H1 (cell line): ENCODE measurements around the gene ST3GAL3. TPM values are rescaled to one million over a fixed set of nuclear protein-coding genes. Genes with fewer than 3 reads are reported as not detected.

ENCODE experiments used
- CTCF ChIA-PET: fragments of 300-600 bp; sonication (Branson Sonifier 250); formaldehyde crosslinking; loops from one replicate; lab custom pipeline; 2021; ENCODE audit not compliant: partially characterized antibody; lab: Charles Lee
- POLR2A ChIA-PET: fragments of 300-600 bp; sonication (Branson Sonifier 250); formaldehyde crosslinking; loops from one replicate; lab custom pipeline; 2021; ENCODE audit warnings: inconsistent platforms; ENCODE audit not compliant: partially characterized antibody; lab: Charles Lee
- DNase-seq, 2 experiments: peaks; one replicate each; pipeline versions ENCODE4 v3.0.0 to v3.0.0-alpha.2; 2010 to 2022; ENCODE audit warnings: low spot score in 2 of 2, low read depth in 1 of 2, mixed read lengths in 1 of 2
- FAIRE-seq: peaks from 2 replicates; lab custom pipeline; 2011; peaks lifted over from hg19 to GRCh38; lab: Jason Lieb, UNC
- H2AFZ ChIP-seq: 2 replicates; pipeline ENCODE4 v1.8.1; 2012; ENCODE audit warnings: low read length, inconsistent platforms
- H2AK5ac ChIP-seq: 2 replicates; pipeline ENCODE4 v1.6.1; 2013; ENCODE audit warnings: low read depth, low read length
- H2BK120ac ChIP-seq: replicated peaks from 2 replicates; pipeline ENCODE3; 2013; ENCODE audit warnings: low read depth, low read length, inconsistent platforms
- H2BK12ac ChIP-seq: 2 replicates; pipeline ENCODE4 v1.6.1; 2013; ENCODE audit warnings: low read depth, low read length
- H2BK15ac ChIP-seq: 2 replicates; pipeline ENCODE4 v1.6.1; 2013; ENCODE audit warnings: low read length
- H2BK20ac ChIP-seq: 2 replicates; pipeline ENCODE4 v1.6.1; 2013; ENCODE audit warnings: low read length
- H2BK5ac ChIP-seq: 2 replicates; pipeline ENCODE4 v1.6.1; 2013; ENCODE audit warnings: low read depth, low read length
- H3K14ac ChIP-seq: 2 replicates; pipeline ENCODE4 v1.6.1; 2013; ENCODE audit warnings: inconsistent platforms; ENCODE audit not compliant: insufficient read length
- H3K18ac ChIP-seq: 2 replicates; pipeline ENCODE4 v1.6.1; 2013; ENCODE audit warnings: low read length; ENCODE audit errors: extremely low read depth
- H3K23ac ChIP-seq: 2 replicates; pipeline ENCODE4 v1.6.1; 2013; ENCODE audit warnings: inconsistent platforms; ENCODE audit not compliant: insufficient read length
- H3K23me2 ChIP-seq: 2 replicates; pipeline ENCODE4 v1.6.1; 2013; ENCODE audit warnings: low read depth, low read length
- H3K27ac ChIP-seq: 2 replicates; pipeline ENCODE4 v1.6.1; 2011; ENCODE audit warnings: low read depth, low read length, inconsistent platforms
- H3K27me3 ChIP-seq, 4 experiments: replicated peaks in 1 of 4; 1 replicate in 1 of 4; 2 replicates in 3 of 4; pipeline versions ENCODE4 v1.6.1 to v1.8.1; 2011 to 2013; ENCODE audit warnings: low read length in 3 of 4, mild to moderate bottlenecking in 3 of 4, inconsistent platforms in 2 of 4, mixed read lengths in 2 of 4, moderate library complexity in 1 of 4; ENCODE audit not compliant: control insufficient read depth in 3 of 4, insufficient read depth in 3 of 4; ENCODE audit errors: extremely low read depth in 1 of 4
- H3K36me3 ChIP-seq, 4 experiments: 2 replicates each; pipeline versions ENCODE4 v1.6.1 to v1.8.1; 2011 to 2013; ENCODE audit warnings: mild to moderate bottlenecking in 4 of 4, low read length in 3 of 4, moderate library complexity in 2 of 4, control low read depth in 1 of 4, inconsistent platforms in 1 of 4; ENCODE audit not compliant: insufficient read depth in 4 of 4, control insufficient read depth in 2 of 4
- H3K4ac ChIP-seq: replicated peaks from 2 replicates; pipeline ENCODE3; 2013; ENCODE audit warnings: low read length, low read depth, mixed read lengths, inconsistent platforms; ENCODE audit not compliant: insufficient read length
- H3K4me1 ChIP-seq, 4 experiments: replicated peaks in 1 of 4; 1 replicate in 1 of 4; 2 replicates in 3 of 4; pipeline versions ENCODE4 v1.6.1 to v1.8.1; 2011 to 2013; ENCODE audit warnings: low read length in 3 of 4, inconsistent platforms in 2 of 4, mixed read lengths in 1 of 4; ENCODE audit not compliant: insufficient read depth in 4 of 4, control insufficient read depth in 3 of 4
- H3K4me2 ChIP-seq, 2 experiments: 2 replicates each; pipeline versions ENCODE4 v1.6.1 to v1.8.1; 2011 to 2013; ENCODE audit warnings: low read depth in 2 of 2, low read length in 2 of 2, control low read depth in 1 of 2, inconsistent platforms in 1 of 2, mild to moderate bottlenecking in 1 of 2; ENCODE audit not compliant: insufficient read depth in 1 of 2
- H3K4me3 ChIP-seq, 4 experiments: fragments of 200-600, 300-600 bp in 1 of 4; sonication (generic), shearing (Covaris generic), sonication (Bioruptor Twin) in 1 of 4; 2 replicates each; pipeline versions ENCODE4 v1.5.1 to v1.8.1; 2011 to 2016; ENCODE audit warnings: low read length in 4 of 4, low read depth in 3 of 4, control low read depth in 2 of 4, inconsistent platforms in 2 of 4, mild to moderate bottlenecking in 2 of 4, mixed read lengths in 1 of 4, moderate library complexity in 1 of 4; ENCODE audit not compliant: insufficient read depth in 2 of 4; ENCODE audit errors: extremely low read depth in 1 of 4
- H3K56ac ChIP-seq: replicated peaks from 2 replicates; pipeline ENCODE3; 2013; ENCODE audit warnings: low read depth, mild to moderate bottlenecking, mixed read lengths, low read length, inconsistent platforms; ENCODE audit not compliant: insufficient read length
- H3K79me1 ChIP-seq: 2 replicates; pipeline ENCODE4 v1.6.1; 2013; ENCODE audit warnings: low read depth, low read length, control low read depth
- H3K79me2 ChIP-seq, 2 experiments: 2 replicates each; pipeline versions ENCODE4 v1.6.1 to v1.8.1; 2012 to 2013; ENCODE audit warnings: low read length in 2 of 2, mild to moderate bottlenecking in 2 of 2, inconsistent platforms in 1 of 2; ENCODE audit not compliant: insufficient read depth in 2 of 2, control insufficient read depth in 1 of 2
- H3K9ac ChIP-seq, 4 experiments: replicated peaks in 1 of 4; 1 replicate in 1 of 4; 2 replicates in 3 of 4; pipeline versions ENCODE4 v1.6.1 to v1.8.1; 2011 to 2013; ENCODE audit warnings: low read depth in 3 of 4, low read length in 3 of 4, control low read depth in 2 of 4, mild to moderate bottlenecking in 2 of 4, moderate library complexity in 2 of 4, inconsistent platforms in 1 of 4; ENCODE audit errors: extremely low read depth in 1 of 4
- H3K9me3 ChIP-seq, 2 experiments: 2 replicates each; pipeline versions ENCODE4 v1.6.1 to v1.8.1; 2012 to 2013; ENCODE audit warnings: mild to moderate bottlenecking in 2 of 2, moderate library complexity in 2 of 2, control low read depth in 1 of 2, inconsistent platforms in 1 of 2, low read depth in 1 of 2, low read length in 1 of 2, mixed read lengths in 1 of 2; ENCODE audit not compliant: insufficient read depth in 2 of 2
- H4K20me1 ChIP-seq, 2 experiments: replicated peaks in 1 of 2; 2 replicates each; pipeline versions ENCODE3 to v1.8.1; 2011 to 2013; ENCODE audit warnings: inconsistent platforms in 2 of 2, low read length in 2 of 2, mild to moderate bottlenecking in 1 of 2; ENCODE audit not compliant: insufficient read depth in 2 of 2, control insufficient read depth in 1 of 2
- H4K5ac ChIP-seq: 2 replicates; pipeline ENCODE4 v1.6.1; 2013; ENCODE audit warnings: low read length, low read depth, mixed read lengths, inconsistent platforms; ENCODE audit not compliant: insufficient read length
- H4K8ac ChIP-seq: 2 replicates; pipeline ENCODE4 v1.8.0; 2013; ENCODE audit warnings: mild to moderate bottlenecking, moderate library complexity, low read length, inconsistent platforms; ENCODE audit not compliant: insufficient read depth; ENCODE audit errors: extremely low read depth
- H4K91ac ChIP-seq: replicated peaks from 2 replicates; pipeline ENCODE3; 2013; ENCODE audit warnings: low read length, mixed read lengths, inconsistent platforms; ENCODE audit not compliant: insufficient read length
- KDM4A ChIP-seq: IDR thresholded peaks from one replicate; pipeline ENCODE4 v1.7.1; 2012; ENCODE audit warnings: low read depth, mild to moderate bottlenecking, moderate library complexity, low read length, inconsistent platforms; ENCODE audit not compliant: severe bottlenecking
- POLR2A ChIP-seq, 2 experiments: IDR thresholded peaks; 1 replicate in 1 of 2; 2 replicates in 1 of 2; pipeline ENCODE4 v1.6.1; 2011; ENCODE audit warnings: low read depth in 2 of 2, low read length in 2 of 2, mild to moderate bottlenecking in 2 of 2; ENCODE audit errors: control extremely low read depth in 1 of 2
- POLR2AphosphoS5 ChIP-seq: IDR thresholded peaks from 2 replicates; pipeline ENCODE4 v1.6.1; 2011; ENCODE audit warnings: low read depth, low read length
- RAD21 ChIP-seq, 2 experiments: IDR thresholded peaks in 1 of 2; conservative IDR thresholded peaks in 1 of 2; 2 replicates each; pipeline ENCODE4 v1.6.1; 2011; ENCODE audit warnings: low read depth in 2 of 2, low read length in 2 of 2, improper control_type of control experiment in 1 of 2, inconsistent platforms in 1 of 2, mild to moderate bottlenecking in 1 of 2, moderate library complexity in 1 of 2
- SAP30 ChIP-seq: fragments of 300-600 bp; sonication (generic); IDR thresholded peaks from 2 replicates; pipeline ENCODE4 v1.7.1; 2012; ENCODE audit warnings: low read length, moderate library complexity, mild to moderate bottlenecking, inconsistent platforms; ENCODE audit not compliant: insufficient read depth, insufficient replicate concordance
- TAF7 ChIP-seq: optimal IDR thresholded peaks from 2 replicates; pipeline ENCODE3; 2011; ENCODE audit warnings: low read depth, mild to moderate bottlenecking, inconsistent platforms, low read length, moderate library complexity, borderline replicate concordance
- WGBS, 2 experiments: shearing (Covaris generic) in 1 of 2; methylation state at CpG; one replicate each; pipeline versions ENCODE4 v1.1.6 to v1.1.7; 2013 to 2015; ENCODE audit warnings: low lambda C conversion rate in 2 of 2, mixed read lengths in 2 of 2, inconsistent platforms in 1 of 2, low coverage in 1 of 2, missing lambda C conversion rate in 1 of 2; ENCODE audit not compliant: insufficient replicate concordance in 2 of 2, insufficient coverage in 1 of 2, insufficient read length in 1 of 2; ENCODE audit errors: extremely low coverage in 1 of 2, missing lambda C conversion rate in 1 of 2; 5-methylcytosine and 5-hydroxymethylcytosine counted together
- polyA plus RNA-seq, 7 experiments: library from polyadenylated mRNA; depleted of rRNA in 3 of 7; stranded (reverse) in 5 of 7; unstranded in 2 of 7; fragments of >200 nt in 5 of 7; fragments of 200-250 nt in 2 of 7; gene quantifications; 1 replicate in 5 of 7; 2 replicates in 1 of 7; 4 replicates in 1 of 7; pipeline versions ENCODE4 v1.2.1 to v1.2.3, GENCODE V29; 2011 to 2013; ENCODE audit warnings: missing spikeins in 2 of 7, mixed read lengths in 2 of 7
- total RNA-seq: library from RNA; stranded (reverse); fragmentation: NEBNext Ultra II Directional; extraction: Animal tissue kit (Norgen Biotek cat#: 25700); gene quantifications from 2 replicates; pipeline ENCODE4 v1.2.1, GENCODE V29; 2021
- TF ChIP-seq, protein P1 (sequence below), 3 experiments: IDR thresholded peaks; 1 replicate in 2 of 3; 2 replicates in 1 of 3; pipeline versions ENCODE4 v1.5.1 to v1.6.1; 2011; ENCODE audit warnings: low read length in 3 of 3, mild to moderate bottlenecking in 3 of 3, inconsistent platforms in 2 of 3, low read depth in 1 of 3, moderate library complexity in 1 of 3; ENCODE audit not compliant: insufficient read depth in 1 of 3; ENCODE audit errors: control extremely low read depth in 1 of 3
- TF ChIP-seq, protein P2 (sequence below): IDR thresholded peaks from 2 replicates; pipeline ENCODE4 v1.6.1; 2012; ENCODE audit warnings: inconsistent platforms

The ST3GAL3 gene
- total and polyA plus RNA-seq, 2 of the 8 experiments (the other 6 are each of a cell fraction or from before 2014, with no cell fraction given), result 6.8 to 7.0 TPM

DNA sequence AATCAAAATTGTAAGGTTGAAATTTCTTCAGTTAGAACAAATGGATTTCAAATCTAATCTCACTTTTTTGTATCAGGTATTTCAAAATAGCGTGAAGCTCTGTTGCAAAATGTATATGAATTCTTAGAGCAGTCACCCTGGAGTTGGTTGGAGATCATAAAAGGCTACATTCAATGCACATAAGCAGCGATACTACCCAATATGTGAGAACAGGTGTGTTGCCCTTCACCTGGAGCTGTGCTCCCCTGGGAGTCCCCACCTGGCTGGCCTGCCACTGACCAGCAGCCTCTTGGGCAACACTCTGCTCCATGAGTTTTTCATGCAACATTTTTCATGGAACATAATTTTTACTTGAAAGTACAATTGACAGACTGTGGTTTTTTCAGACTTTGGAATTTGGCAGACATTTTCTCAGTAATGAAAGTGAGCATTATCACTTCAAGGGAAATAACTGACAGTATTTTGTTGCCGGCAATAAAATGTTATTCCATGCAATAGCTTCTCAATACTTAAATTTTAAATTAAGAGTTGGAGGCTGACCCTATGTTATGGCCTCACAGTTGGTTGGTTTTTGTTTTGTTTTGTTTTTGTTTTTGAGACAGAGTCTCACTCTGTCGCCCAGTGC lies 95.1 kb downstream of the ST3GAL3 start:
- H4K91ac ChIP-seq, result no peak overlapping the region
- H2BK20ac ChIP-seq, result no peak overlapping the region
- 93% methylated on average over 4 of the region's 4 CpGs; no CpG with 5 or more reads in 1 of the 2 experiments for WGBS, 2 experiments
- H3K36me3 ChIP-seq, result no peaks in the 10 kb centered on the region
- H4K20me1 ChIP-seq, result no peaks in the 10 kb centered on the region
- H3K23me2 ChIP-seq, result no peaks in the 10 kb centered on the region
- H3K27ac ChIP-seq, result no peak overlapping the region
- H4K8ac ChIP-seq, result no peak overlapping the region
- H4K5ac ChIP-seq, result no peak overlapping the region
- FAIRE-seq (no peak), DNase-seq (no peak)
- no peak overlapping the region for H2BK12ac ChIP-seq
- H3K4ac ChIP-seq, result no peak overlapping the region
- TF ChIP-seq SAP30 (no peak), KDM4A (no peak), TAF7 (no peak), POLR2AphosphoS5 (no peak), RAD21 (IDR thresholded peaks at IDR 0.05 in 1 of 2, conservative IDR thresholded peaks at IDR 0.05 in 1 of 2; ENCODE audit: low read depth in 2 of 2, low read length in 2 of 2) (no peak), POLR2A (IDR thresholded peaks at IDR 0.05; ENCODE audit: control extremely low read depth in 1 of 2, low read depth in 2 of 2, low read length in 2 of 2) (no peak)
- TF ChIP-seq, protein P1, sequence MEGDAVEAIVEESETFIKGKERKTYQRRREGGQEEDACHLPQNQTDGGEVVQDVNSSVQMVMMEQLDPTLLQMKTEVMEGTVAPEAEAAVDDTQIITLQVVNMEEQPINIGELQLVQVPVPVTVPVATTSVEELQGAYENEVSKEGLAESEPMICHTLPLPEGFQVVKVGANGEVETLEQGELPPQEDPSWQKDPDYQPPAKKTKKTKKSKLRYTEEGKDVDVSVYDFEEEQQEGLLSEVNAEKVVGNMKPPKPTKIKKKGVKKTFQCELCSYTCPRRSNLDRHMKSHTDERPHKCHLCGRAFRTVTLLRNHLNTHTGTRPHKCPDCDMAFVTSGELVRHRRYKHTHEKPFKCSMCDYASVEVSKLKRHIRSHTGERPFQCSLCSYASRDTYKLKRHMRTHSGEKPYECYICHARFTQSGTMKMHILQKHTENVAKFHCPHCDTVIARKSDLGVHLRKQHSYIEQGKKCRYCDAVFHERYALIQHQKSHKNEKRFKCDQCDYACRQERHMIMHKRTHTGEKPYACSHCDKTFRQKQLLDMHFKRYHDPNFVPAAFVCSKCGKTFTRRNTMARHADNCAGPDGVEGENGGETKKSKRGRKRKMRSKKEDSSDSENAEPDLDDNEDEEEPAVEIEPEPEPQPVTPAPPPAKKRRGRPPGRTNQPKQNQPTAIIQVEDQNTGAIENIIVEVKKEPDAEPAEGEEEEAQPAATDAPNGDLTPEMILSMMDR (IDR thresholded peaks at IDR 0.05; ENCODE audit: control extremely low read depth in 1 of 3, insufficient read depth in 1 of 3, low read depth in 1 of 3, low read length in 3 of 3), result no peak
- TF ChIP-seq, protein P2, sequence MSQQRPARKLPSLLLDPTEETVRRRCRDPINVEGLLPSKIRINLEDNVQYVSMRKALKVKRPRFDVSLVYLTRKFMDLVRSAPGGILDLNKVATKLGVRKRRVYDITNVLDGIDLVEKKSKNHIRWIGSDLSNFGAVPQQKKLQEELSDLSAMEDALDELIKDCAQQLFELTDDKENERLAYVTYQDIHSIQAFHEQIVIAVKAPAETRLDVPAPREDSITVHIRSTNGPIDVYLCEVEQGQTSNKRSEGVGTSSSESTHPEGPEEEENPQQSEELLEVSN, result no peak
- H2BK15ac ChIP-seq, result no peak overlapping the region
- H3K23ac ChIP-seq, result no peak overlapping the region
- H3K14ac ChIP-seq, result no peak overlapping the region
- ChIA-PET POLR2A (no interaction called here), CTCF (interaction anchor here (0.7 to 1.3 kb wide), 2 partner anchors 132 to 246 kb away, joined by 3 to 5 read pairs; no protein-coding TSS in a partner anchor)
- no peak overlapping the region for H3K9ac ChIP-seq
- H3K79me1 ChIP-seq, result no peaks in the 10 kb centered on the region
- no peak overlapping the region for H2AFZ ChIP-seq
- no peak overlapping the region for H3K18ac ChIP-seq
- H3K4me1 ChIP-seq, result peaks cover 0 to 4% (median 0%) of the 10 kb centered on the region in 4 experiments; a peak in 2 of 7 replicates
- H3K56ac ChIP-seq, result no peak overlapping the region
- no peaks in the 10 kb centered on the region for H3K79me2 ChIP-seq
- H3K4me2 ChIP-seq, result no peak overlapping the region
- no peaks in the 10 kb centered on the region for H3K9me3 ChIP-seq
- H2BK120ac ChIP-seq, result no peak overlapping the region
- H2AK5ac ChIP-seq, result no peak overlapping the region
- no peak overlapping the region for H3K4me3 ChIP-seq
- no peaks in the 10 kb centered on the region for H3K27me3 ChIP-seq
- no peak overlapping the region for H2BK5ac ChIP-seq
